Fibroblast of lung (primary cell): Measurements from ENCODE around the gene MED17. TPM values are rescaled to one million over a fixed set of nuclear protein-coding genes. Genes with fewer than 3 reads are reported as not detected.

ENCODE experiments used
- DNase-seq, 2 donors: peaks; one replicate each; pipeline versions ENCODE4 v3.0.0 to v3.0.0-alpha.2; 2010; ENCODE audit warnings: low read depth in 2 of 2
- H2AFZ ChIP-seq: 2 replicates; pipeline ENCODE4 v1.5.1; 2012; ENCODE audit warnings: low read length, control low read depth, inconsistent platforms
- H3K27ac ChIP-seq: 2 replicates; pipeline ENCODE4 v1.5.1; 2011; ENCODE audit warnings: low read length, control low read depth; ENCODE audit not compliant: insufficient read depth
- H3K27me3 ChIP-seq: 2 replicates; pipeline ENCODE4 v1.5.1; 2011; ENCODE audit warnings: mild to moderate bottlenecking, low read length; ENCODE audit not compliant: control insufficient read depth, insufficient read depth
- H3K36me3 ChIP-seq: 2 replicates; pipeline ENCODE4 v1.5.1; 2011; ENCODE audit warnings: low read length; ENCODE audit not compliant: control insufficient read depth, insufficient read depth
- H3K4me1 ChIP-seq: 2 replicates; pipeline ENCODE4 v1.5.1; 2011; ENCODE audit warnings: low read length; ENCODE audit not compliant: control insufficient read depth, insufficient read depth; ENCODE audit errors: extremely low read depth
- H3K4me2 ChIP-seq: 2 replicates; pipeline ENCODE4 v1.5.1; 2011; ENCODE audit warnings: low read length, control low read depth; ENCODE audit not compliant: insufficient read depth; ENCODE audit errors: extremely low read depth
- H3K4me3 ChIP-seq, 4 experiments: fragments of 200-600 bp in 1 of 4; sonication (generic) in 1 of 4; replicated peaks in 1 of 4; 2 replicates each; pipeline ENCODE4 v1.5.1; 2011 to 2016; ENCODE audit warnings: low read length in 4 of 4, low read depth in 3 of 4, mild to moderate bottlenecking in 3 of 4, control low read depth in 2 of 4, inconsistent platforms in 1 of 4, mixed read lengths in 1 of 4; ENCODE audit not compliant: insufficient read depth in 1 of 4; ENCODE audit errors: control extremely low read depth in 1 of 4
- H3K79me2 ChIP-seq: 2 replicates; pipeline ENCODE4 v1.5.1; 2012; ENCODE audit warnings: mild to moderate bottlenecking, low read length, inconsistent platforms; ENCODE audit not compliant: control insufficient read depth, insufficient read depth
- H3K9ac ChIP-seq: 2 replicates; pipeline ENCODE4 v1.5.1; 2011; ENCODE audit warnings: mild to moderate bottlenecking, low read length, control low read depth; ENCODE audit not compliant: insufficient read depth
- H3K9me3 ChIP-seq: 2 replicates; pipeline ENCODE4 v1.5.1; 2012; ENCODE audit warnings: low read depth, low read length; ENCODE audit not compliant: control insufficient read depth, insufficient read depth
- H4K20me1 ChIP-seq: 2 replicates; pipeline ENCODE4 v1.5.1; 2011; ENCODE audit warnings: low read length; ENCODE audit not compliant: control insufficient read depth, insufficient read depth; ENCODE audit errors: extremely low read depth
- EZH2 ChIP-seq: IDR thresholded peaks from 2 replicates; pipeline ENCODE4 v1.5.1; 2012; ENCODE audit warnings: low read length, control low read depth, mild to moderate bottlenecking; ENCODE audit errors: missing control alignments
- polyA plus RNA-seq, 2 donors: library from polyadenylated mRNA; depleted of rRNA in 1 of 2; stranded (reverse) in 1 of 2; unstranded in 1 of 2; fragments of >200 nt; gene quantifications; 2 replicates each; pipeline ENCODE4 v1.2.1, GENCODE V29; 2011 to 2012; ENCODE audit warnings: missing spikeins in 1 of 2
- total RNA-seq: library from RNA; depleted of rRNA; stranded (reverse); fragments of >200 nt; gene quantifications from 2 replicates; pipeline ENCODE4 v1.2.1, GENCODE V29; 2014
- TF ChIP-seq, protein P1 (sequence below), 2 donors: IDR thresholded peaks in 1 of 2; conservative IDR thresholded peaks in 1 of 2; 1 replicate in 1 of 2; 2 replicates in 1 of 2; pipeline ENCODE4 v1.5.1; 2011 to 2012; ENCODE audit warnings: low read length in 2 of 2, control low read depth in 1 of 2, inconsistent platforms in 1 of 2, low read depth in 1 of 2, mild to moderate bottlenecking in 1 of 2

Gene MED17
- total and polyA plus RNA-seq, 2 donors (not counting 1 experiment from before 2014, with no cell fraction given): 24.1 to 25.6 TPM

DNA sequence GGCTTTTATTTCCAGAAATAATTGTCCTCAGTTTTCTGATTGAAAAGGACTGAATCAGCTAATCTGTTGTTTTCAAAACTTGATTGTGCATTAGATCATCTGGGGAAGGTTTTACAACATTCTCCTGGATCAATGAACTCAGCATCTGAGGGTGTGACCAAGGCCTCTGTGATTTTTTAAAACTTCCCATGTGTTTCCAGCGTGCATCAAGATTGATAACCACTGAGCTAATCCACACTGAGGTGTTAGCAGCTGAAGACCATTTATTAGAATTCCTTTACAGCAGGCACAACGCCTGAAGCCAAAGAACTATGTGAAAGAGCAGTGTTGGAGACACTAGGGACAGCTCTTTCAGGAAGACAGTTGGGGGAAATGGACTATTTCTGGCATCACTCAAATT, 56.1 kb downstream of the MED17 start:
- Histone ChIP-seq H3K79me2 (no peaks in the 10 kb centered on the region), H3K36me3 (no peaks in the 10 kb centered on the region), H3K4me3 (no peak overlapping the region), H4K20me1 (no peaks in the 10 kb centered on the region), H3K27me3 (no peaks in the 10 kb centered on the region), H3K27ac (no peak overlapping the region), H3K9ac (no peak overlapping the region), H3K4me2 (no peak overlapping the region), H3K4me1 (no peaks in the 10 kb centered on the region), H2AFZ (no peak overlapping the region), H3K9me3 (no peaks in the 10 kb centered on the region)
- TF ChIP-seq, protein P1, sequence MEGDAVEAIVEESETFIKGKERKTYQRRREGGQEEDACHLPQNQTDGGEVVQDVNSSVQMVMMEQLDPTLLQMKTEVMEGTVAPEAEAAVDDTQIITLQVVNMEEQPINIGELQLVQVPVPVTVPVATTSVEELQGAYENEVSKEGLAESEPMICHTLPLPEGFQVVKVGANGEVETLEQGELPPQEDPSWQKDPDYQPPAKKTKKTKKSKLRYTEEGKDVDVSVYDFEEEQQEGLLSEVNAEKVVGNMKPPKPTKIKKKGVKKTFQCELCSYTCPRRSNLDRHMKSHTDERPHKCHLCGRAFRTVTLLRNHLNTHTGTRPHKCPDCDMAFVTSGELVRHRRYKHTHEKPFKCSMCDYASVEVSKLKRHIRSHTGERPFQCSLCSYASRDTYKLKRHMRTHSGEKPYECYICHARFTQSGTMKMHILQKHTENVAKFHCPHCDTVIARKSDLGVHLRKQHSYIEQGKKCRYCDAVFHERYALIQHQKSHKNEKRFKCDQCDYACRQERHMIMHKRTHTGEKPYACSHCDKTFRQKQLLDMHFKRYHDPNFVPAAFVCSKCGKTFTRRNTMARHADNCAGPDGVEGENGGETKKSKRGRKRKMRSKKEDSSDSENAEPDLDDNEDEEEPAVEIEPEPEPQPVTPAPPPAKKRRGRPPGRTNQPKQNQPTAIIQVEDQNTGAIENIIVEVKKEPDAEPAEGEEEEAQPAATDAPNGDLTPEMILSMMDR (conservative IDR thresholded peaks at IDR 0.05 in 1 of 2, IDR thresholded peaks at IDR 0.05 in 1 of 2; ENCODE audit: low read depth in 1 of 2, low read length in 2 of 2): no peak
- no peak for TF ChIP-seq EZH2
- no peak for DNase-seq

DNA sequence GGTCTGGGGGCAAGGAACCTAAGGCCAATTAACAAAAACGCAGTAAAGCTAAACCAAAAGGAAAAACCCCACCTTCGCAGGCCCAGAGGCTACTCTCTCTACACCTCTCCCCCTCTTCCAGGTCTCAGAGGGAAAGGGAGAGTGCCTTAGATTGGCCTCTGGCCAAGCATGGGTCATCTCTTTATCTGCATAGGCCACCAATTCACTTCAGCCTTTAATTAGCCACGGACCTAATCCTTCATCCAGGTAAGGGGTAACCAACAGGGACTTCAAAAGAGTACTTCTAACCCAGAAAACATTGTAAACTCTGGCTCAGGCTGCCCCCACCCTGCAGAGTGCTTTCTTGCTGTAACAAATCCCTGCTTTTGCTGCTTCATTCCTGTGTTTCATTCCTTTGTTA, 56.9 kb downstream of the MED17 start:
- Histone ChIP-seq H3K4me1 (peaks cover 2% of the 10 kb centered on the region), H2AFZ (no peak overlapping the region), H3K9me3 (no peaks in the 10 kb centered on the region), H3K4me3 (no peak overlapping the region), H3K36me3 (no peaks in the 10 kb centered on the region), H3K27ac (no peak overlapping the region), H3K4me2 (no peak overlapping the region), H4K20me1 (no peaks in the 10 kb centered on the region), H3K9ac (no peak overlapping the region), H3K27me3 (no peaks in the 10 kb centered on the region), H3K79me2 (no peaks in the 10 kb centered on the region)
- DNase-seq: no peak
- TF ChIP-seq EZH2: no peak
- TF ChIP-seq, protein P1 (conservative IDR thresholded peaks at IDR 0.05 in 1 of 2, IDR thresholded peaks at IDR 0.05 in 1 of 2; ENCODE audit: low read depth in 1 of 2, low read length in 2 of 2): no peak

DNA sequence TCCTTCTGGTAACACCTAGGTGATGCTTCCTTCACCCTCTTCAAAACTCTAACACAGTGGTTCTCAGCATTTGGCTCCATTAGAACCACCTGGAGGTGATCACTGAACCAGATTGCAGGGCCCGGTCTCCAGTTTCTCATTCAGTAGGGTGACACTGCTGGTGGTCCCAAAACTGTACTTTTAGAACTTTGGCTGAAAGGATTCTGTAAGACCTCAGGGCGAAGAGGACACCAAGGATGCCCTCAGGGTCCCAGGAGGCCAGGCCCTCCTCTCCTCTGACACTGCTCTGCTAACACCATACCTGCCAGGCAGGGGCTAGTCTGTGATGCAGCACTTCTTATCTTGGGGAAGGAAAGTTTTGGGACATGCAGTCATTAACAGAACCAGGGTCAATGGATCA, 57.4 kb downstream of the MED17 start:
- no peak overlapping the region for H3K4me3 ChIP-seq
- H3K9ac ChIP-seq: no peak overlapping the region
- H3K4me2 ChIP-seq: no peak overlapping the region
- H3K36me3 ChIP-seq: no peaks in the 10 kb centered on the region
- DNase-seq: no peak
- no peaks in the 10 kb centered on the region for H4K20me1 ChIP-seq
- no peaks in the 10 kb centered on the region for H3K79me2 ChIP-seq
- no peaks in the 10 kb centered on the region for H3K9me3 ChIP-seq
- H2AFZ ChIP-seq: no peak overlapping the region
- no peaks in the 10 kb centered on the region for H3K27me3 ChIP-seq
- H3K4me1 ChIP-seq: peaks cover 2% of the 10 kb centered on the region
- TF ChIP-seq, protein P1 (conservative IDR thresholded peaks at IDR 0.05 in 1 of 2, IDR thresholded peaks at IDR 0.05 in 1 of 2; ENCODE audit: low read depth in 1 of 2, low read length in 2 of 2): no peak
- TF ChIP-seq EZH2: no peak
- H3K27ac ChIP-seq: no peak overlapping the region
